GM20431 (cell line): ENCODE data around the gene RPL10.
"Not testable (repeated sequence)": the region's sequence is repeated elsewhere in the genome, so short reads cannot be mapped to it uniquely, and the experiment has no call there.

Source experiments
- in situ Hi-C: fragments of 300-500 bp; cut with MseI, MboI; formaldehyde crosslinking; loops from one replicate; pipeline ENCODE4 v1.15.0; 2020; ENCODE audit warnings: low sequenced_read_pairs; ENCODE audit not compliant: unreplicated experiment

The RPL10 gene

DNA sequence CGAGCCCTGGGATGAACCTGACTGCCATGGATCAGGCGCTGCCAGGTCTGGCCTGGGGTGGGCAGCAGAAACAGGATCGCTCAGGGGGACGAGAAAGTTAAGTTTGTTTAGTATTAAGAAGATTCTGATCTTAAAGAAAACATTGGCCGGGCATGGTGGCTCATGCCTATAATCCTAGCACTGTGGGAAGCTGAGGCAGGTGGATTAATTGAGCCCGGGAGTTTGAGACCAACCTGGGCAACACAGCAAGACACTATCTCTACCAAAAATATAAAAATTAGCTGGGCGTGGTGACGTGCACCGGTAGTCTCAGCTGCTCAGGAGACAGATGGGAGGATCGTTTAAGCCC is 23.0 kb upstream of the RPL10 start:
- in situ Hi-C loops, result no loop called here

DNA sequence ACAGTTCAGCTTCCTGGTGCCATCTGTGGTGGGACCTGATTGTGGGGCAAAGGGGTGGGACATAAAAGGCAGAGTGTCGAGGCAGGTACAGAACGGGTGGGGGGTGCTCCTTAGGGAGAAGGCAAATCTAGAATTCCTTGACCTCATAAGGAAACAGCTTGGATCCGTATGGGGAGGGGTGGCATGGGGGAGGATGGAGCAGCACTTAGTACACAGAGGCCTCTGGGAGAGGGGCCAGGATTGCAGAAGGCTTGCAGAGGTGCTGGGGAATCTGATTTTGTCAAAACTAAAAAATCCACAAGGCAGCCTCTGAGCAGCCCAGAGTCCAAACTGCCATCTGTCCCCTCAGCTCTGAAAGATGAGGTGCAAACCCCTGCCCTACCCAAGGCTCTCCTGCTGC is 21.4 kb upstream of the RPL10 start:
- in situ Hi-C loops, result no loop called here

DNA sequence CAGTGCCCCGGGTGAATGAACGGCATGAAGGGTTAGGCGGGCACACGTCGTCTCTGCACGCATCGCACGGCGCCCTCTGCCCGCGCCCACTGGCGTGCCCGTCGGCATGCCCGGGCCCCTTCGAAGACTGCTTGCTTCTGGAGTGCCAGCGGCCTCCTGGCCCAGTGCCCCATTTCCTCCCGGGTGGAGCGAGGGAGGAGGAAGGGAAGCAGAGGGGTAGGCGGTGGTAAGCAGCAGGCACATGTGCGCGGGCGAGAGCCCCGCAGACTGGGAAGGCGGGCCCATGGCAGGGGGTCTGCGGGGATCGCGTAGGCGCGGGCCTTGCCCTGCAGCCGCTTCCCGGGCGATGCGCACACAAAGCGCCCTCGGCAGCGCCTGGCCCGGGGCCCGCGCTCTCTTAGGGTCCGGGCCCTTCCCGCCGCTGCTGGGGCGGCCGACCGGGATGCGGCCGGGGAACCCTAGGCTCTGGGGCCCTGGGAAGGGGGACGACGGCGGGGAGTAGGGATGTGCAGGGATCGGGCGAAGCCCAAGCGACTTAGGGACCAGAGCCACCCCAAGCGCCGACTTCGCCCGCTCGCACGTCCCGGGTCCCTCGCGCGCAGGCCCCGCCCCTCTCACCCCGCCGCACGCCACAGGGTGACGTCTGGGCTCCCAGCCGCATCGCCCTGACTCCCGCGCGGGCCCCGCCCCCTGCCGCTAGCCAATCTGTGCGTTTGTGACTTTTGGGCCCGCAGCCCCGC is 19.9 kb upstream of the RPL10 start:
- in situ Hi-C loops, result no loop called here

DNA sequence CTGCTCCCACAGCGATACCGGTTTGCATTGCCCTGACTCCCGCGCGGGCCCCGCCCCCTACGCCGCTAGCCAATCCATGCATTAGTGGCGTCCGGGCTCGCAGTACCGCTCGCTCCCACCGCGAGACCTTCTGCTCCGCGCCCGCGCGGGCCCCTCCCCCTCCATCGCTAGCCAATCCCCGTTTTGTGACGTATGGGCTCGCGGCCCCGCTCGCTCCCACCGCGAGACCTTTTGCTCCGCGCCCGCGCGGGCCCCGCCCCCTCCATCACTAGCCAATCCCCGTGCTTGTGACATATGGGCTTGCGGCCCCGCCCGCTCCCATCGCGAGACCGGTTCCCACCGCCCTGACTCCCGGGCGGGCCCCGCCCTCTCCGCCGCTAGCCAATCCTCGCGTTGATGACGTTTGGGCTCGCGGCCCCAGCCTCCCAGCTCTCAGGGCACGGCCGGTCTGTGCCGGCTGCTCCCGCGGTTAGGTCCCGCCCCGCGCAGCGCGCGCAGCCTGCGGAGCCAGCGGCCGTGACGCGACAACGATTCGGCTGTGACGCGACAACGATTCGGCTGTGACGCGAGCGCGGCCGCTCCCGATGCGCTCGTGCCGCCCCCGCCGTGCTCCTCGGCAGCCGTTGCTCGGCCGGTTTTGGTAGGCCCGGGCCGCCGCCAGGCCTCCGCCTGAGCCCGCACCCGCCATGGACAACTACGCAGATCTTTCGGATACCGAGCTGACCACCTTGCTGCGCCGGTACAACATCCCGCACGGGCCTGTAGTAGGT is 19.2 kb upstream of the RPL10 start, which contains the start of gene EMD:
TSS of gene EMD (plus strand) at position 497 of the 770 bp plus-strand sequence. CDS start at position 687, 190 bp downstream.
- in situ Hi-C loops, result no loop called here

DNA sequence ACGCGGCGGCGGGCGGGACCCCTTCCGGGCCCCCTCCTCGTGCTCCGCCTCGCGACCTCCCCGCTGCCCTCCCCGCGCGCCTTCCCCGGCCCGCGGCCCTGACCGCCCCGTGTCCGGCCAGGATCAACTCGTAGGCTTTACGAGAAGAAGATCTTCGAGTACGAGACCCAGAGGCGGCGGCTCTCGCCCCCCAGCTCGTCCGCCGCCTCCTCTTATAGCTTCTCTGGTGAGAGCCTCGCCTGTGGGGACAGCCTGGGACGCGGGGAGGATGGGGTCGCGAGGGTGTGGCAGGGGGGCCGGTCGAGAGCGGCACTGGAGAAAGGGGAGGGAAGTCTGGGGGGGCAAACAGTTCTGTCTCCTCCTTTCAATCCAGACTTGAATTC is 18.6 kb upstream of the RPL10 start:
- in situ Hi-C loops, result no loop called here

DNA sequence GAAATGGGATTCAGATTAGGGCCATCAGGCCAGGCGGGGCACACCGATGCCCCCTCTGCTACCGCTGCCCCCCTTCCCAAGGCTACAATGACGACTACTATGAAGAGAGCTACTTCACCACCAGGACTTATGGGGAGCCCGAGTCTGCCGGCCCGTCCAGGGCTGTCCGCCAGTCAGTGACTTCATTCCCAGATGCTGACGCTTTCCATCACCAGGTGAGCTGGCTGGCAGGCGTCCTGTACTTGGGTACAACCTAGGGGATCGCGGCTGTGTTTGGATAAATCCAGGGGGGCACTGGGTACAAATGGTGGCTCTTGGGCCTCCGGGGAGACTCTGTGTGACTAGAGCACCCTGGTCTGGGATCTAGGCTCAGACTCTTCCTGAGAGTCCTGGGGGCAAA is 18.0 kb upstream of the RPL10 start:
- in situ Hi-C loops, result no loop called here

DNA sequence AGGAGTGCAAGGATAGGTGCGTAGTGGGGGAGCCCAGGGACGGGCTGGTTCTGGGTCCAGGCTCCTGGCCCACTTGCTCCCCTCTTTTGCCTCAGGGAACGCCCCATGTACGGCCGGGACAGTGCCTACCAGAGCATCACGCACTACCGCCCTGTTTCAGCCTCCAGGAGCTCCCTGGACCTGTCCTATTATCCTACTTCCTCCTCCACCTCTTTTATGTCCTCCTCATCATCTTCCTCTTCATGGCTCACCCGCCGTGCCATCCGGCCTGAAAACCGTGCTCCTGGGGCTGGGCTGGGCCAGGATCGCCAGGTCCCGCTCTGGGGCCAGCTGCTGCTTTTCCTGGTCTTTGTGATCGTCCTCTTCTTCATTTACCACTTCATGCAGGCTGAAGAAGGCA is 17.4 kb upstream of the RPL10 start:
- in situ Hi-C loops, result no loop called here

DNA sequence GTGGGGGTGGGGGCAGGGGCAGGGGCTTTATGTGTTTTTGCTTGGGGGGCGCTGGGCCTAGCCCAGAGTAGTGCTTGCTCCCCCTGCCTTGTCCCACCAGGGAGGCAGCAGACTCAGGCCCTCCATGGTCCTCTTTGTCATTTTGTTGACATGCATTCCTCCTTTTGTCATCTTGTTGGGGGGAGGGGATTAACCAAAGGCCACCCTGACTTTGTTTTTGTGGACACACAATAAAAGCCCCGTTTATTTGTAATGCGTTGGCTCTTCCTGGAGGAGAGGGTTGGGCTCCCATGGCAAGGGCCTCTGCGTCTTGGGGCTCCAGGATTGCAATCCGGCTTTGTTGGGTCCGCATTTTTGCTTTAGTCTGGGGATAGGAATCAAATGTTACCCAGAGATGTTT is 16.9 kb upstream of the RPL10 start:
- in situ Hi-C loops, result no loop called here

DNA sequence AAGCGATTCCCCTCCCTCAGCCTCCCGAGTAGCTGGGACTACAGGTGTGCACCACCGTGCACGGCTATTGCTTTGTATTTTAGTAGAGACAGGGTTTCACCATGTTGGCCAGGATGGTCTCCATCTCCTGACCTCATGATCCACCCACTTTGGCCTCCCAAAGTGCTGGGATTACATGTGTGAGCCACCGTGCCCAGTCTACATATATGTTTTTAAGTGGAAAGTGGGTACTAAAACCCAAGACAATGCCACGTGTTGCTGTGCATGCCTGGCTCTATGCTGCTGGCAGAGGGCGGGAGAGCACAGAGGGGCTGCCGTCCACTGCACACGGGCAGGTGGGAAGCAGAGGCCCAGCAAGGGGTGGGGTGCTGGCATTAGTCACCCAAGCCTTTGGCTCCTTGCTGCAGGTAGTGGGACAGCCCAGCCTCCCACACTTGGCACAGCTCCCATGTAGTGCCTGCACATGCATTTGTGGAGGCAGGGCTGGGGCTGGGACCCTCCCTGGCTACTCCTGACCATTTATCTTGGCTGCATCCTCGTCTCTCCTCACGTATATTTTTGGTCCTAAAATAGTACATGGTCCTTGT is 15.6 kb upstream of the RPL10 start:
- in situ Hi-C loops, result no loop called here

DNA sequence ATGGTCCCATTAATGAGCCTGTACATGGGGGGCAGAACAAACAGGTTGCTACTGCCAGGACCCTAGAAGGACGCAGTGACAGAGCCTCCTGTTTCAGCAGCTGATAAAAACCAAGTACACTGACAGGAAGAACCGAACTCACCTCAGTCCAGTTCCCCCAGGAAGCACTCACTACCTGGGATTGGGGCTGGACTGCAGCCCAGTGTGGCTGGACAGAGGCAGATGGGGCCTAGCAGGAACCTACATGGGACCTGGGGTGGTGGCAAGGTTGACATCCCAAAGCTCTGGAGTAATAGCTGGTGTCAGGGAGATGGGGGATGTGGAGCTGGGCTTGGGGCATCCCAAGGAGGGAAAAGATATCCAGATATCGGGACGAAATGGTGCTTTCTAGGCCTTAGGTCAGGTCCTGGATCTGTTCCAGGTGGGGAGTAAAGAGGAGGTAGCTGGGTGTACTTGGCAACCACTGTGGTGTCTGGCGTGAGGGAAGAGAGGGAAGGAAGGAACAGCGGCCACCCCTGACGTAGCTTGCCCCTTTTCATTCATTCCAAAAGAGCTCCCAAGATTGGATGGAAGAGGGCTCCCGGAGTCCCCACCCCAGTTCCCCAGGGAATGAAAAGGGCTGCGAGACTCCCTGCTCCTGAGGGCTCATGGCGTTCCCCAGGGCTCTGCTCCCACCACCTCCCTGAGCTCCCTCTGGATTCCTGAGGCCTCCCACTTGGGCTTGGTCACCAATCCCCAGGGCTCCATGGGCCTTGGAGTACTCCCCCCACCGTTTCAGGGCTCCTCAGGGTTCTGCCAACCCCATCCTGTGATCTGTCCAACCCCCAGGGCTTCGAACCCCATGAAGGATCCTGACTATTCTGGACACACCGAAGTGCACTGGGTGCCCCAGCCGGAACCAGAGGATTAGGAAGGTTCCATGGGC is 14.6 kb upstream of the RPL10 start:
- in situ Hi-C loops, result no loop called here

DNA sequence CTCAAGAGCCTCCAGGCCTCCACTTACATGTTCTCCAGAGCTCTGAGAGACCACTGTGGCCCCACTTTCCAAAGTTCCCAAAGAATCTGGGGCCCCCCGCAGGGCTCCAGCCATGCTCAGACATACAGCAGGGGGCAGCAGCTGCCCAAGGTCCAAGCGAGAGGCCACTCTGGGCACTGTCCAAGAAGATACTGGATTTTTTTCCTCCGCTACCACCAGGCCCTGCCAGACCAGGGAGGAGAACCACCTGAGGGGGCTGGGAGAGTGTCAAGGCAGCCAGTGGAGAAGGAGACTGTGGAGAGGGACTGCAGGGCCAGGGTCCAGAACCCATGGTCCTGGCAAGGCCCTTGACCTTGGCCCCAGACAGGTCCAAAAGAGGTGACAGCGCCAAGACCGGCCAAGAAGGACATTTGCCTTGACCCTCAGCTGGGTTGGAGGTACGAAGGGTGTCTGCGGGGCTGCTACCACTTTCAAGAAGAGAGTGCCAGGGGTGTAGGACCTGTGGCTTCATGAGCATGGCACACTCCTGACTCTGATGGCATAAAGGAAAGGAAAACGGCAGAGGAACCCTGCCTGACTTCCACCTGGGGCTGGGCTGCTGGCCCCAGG is 13.8 kb upstream of the RPL10 start:
- in situ Hi-C loops, result no loop called here

DNA sequence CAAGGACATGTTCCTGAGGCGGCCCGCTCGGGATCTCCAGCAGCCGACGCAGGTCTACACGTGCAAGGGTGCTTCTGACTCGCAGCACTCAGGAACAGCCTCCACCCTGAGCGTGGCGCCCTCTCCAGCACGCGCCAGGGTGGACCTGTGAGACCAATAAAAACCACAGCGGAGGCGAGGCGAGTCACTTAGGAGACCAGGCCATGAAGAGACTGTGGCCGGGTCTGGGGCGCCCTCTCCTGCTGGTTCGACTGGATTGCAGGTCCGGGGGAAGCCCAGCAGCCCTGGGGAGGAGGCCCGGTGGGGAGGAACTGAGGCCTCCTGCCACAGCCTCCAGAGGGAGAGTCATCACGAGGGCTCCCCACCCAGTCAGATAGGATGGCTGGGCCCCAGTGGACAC is 10.1 kb upstream of the RPL10 start:
- in situ Hi-C loops, result not testable (repeated sequence)

DNA sequence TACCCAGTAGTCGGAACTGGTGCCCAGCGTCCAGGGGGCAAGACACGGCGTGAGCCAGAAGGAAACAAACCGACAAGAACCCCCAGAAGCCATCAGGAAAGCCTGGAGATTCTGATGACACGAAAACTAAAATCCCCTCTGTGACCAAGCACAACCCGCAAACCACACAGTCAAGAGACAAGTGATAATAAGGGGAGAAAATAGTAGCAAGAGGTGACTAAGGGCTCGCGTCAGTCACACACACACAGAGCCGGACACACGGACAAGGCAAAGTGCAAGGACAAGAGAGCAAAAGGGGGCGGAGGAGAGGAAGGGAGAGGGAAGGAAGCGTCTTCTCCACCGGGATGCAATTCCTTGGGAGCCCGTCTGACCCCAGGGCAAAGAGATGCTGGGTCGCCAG is 9.5 kb upstream of the RPL10 start:
- in situ Hi-C loops, result not testable (repeated sequence)

DNA sequence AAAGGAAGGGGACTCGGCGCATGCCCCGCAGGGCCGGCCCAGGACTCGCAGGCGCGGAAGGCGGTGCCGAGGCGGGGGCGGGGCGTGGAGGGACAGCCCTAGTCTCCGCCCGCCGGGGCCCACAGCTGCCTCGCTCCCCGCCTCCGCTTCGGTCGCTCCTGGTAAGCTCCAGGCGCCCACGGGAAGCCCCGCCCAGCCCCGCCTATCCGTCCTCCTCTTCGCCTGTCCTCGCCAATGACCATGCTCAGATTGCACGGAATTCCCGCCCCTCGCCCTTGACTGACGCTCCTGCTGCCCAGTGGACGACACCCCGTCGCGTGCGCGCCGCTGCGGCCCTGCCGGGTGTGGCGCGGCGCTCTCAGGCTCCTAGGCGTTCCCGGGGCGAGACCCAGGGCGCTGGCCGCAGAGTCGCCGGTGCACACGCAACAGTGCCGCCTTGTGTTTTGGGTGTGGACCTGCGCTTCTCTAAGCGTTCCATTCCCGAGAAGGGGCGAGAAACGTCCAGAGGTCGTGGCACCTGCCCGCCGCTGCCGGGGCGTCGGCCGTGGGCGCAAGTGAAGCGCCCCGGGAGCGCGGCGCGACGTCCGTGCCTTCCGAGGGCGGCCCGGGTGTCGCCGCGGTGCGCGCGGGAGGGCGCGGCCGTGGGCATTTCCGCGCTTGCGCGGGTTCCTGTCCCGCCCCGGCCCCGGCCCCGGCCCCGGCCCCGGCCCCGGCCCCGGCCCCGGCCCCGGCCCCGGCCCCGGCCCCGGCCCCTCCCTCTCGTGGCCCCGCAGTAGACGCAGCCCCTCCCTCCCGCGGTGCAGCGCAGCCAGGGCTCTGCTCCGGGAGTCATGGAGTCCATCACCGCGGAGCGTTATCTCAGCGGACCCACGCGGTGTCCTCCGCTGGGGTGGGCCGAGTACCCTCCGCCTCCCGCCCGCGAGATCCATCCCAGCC is 8.1 kb upstream of the RPL10 start:
- in situ Hi-C loops, result not testable (repeated sequence)

DNA sequence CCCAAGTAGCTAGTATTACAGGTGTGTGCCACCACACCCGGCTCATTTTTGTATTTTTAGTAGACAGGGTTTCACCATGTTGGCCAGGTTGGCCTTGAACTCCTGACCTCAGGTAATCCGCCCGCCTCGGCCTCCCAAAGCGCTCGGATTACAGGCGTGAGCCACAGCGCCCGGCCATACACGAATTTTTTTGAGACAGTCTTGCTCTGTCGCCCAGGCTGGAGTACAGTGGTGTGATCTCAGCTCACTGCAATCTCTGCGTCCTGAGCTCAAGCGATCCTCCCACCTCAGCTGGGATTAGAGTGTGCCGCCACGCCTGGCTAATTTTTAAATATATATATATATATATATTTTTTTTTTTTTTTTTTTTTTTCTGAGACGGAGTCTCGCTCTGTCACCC is 1.8 kb upstream of the RPL10 start:
- in situ Hi-C loops, result not testable (repeated sequence)

DNA sequence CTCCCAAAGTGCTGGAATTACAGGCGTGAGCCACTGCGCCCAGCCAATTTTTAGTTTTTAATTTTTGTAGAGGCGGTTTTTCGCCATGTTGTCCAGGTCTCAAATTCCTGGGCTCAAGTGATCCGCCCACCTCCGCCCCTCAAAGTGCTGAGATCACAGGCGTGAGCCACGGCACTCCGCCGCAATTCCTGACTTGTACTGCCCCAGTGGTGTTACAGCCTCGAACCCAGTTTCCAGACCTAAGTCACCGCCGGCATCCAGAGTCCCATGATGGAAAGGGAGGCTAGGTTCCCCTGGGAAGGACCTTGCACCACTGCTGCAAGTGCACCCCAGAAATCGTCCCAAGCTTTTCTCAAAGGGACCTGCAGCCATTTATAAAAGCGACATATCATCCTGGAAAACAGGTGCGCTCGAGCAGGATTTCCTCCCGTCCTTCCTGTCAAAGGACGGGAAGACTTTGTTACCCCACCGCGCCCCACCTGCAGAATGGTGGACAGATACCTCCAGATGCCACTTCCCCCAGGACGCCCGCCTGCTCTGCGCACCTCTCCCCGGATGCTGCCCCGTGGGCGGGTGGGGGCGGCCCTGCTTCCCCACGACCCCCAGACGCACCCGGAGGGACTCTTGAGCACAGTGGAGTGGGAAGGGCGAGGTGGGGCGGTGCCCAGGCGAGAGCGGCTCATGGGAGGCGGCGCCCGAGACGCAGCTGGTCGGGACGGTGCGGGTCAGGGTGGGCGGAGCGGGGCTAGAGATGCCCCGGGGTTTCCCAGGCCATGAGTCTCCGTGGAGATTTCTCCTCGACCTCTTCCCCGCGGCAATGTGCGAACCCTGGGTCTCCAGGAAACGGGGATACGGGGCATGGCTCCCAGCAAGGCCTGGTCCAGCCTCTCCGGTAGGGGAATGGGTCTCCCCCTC is 947 bp upstream of the RPL10 start:
- in situ Hi-C loops, result no loop called here

DNA sequence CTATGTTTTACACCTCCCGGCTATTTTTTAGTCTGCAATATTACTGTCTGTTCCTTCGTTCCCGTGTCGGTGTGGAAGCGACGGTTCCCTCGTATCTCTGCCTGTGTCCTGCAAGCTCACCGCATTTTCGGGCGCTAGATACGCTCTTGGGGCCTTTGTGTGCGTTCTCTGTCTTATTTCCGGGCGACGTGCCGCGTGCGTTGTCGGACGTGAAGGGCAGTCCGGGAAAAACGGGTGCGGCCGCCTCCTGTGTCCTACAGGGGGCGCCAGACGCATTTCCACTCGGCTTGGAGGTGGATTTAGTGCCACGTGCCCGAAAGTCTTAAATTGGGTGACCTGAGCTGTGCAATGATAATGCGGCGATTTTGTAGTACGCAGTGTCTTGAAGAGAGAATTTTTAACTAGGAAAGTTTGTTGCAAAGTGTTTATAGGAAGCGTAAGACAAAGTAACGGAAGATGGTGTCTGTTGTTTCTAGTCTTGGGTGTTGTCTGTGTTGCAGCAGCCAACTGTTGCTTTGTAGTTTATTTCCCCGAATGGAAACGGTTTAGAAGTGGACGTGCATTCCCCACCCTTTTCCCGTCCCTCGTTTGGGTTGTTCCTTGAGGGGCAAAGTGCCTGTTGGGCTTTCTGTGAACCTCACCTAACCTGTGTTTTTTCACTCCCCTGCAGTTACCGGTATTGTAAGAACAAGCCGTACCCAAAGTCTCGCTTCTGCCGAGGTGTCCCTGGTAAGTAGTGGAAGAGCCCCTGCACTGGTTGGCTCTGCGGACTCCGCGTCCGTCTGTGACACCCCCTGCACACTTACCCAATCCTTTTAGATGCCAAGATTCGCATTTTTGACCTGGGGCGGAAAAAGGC is 720 bp downstream of the RPL10 start:
- in situ Hi-C loops, result no loop called here
